B cell (primary cell): ENCODE data around the gene TMEM214. TPM values are rescaled to one million over a fixed set of nuclear protein-coding genes. Genes with fewer than 3 reads are reported as not detected.

Experiments used
- ATAC-seq: fragments of 200-7000 bp; cut with Tn5 transposase; one replicate; pipeline ENCODE4 v1.10.0; 2021; ENCODE audit warnings: low read depth, mild to moderate bottlenecking, moderate number of reproducible peaks, moderate library complexity
- CTCF ChIA-PET: fragments of 350-600 bp; sonication (Branson Sonifier 250); formaldehyde crosslinking; loops from one replicate; lab custom pipeline; 2021; ENCODE audit warnings: antibody characterized with exemption, inconsistent platforms; lab: Charles Lee
- POLR2A ChIA-PET: fragments of 350-600 bp; sonication (Branson Sonifier 250); formaldehyde crosslinking; loops from one replicate; lab custom pipeline; 2021; ENCODE audit warnings: antibody characterized with exemption; lab: Charles Lee
- DNase-seq: peaks from one replicate; pipeline ENCODE4 v3.0.0; 2013
- H2AFZ ChIP-seq: 2 replicates; pipeline ENCODE4 v1.6.1; 2012; ENCODE audit warnings: mild to moderate bottlenecking, low read depth, low read length; ENCODE audit not compliant: insufficient read depth, poor library complexity, severe bottlenecking
- H3K27ac ChIP-seq, 2 donors: 1 replicate in 1 of 2; 2 replicates in 1 of 2; pipeline ENCODE4 v1.5.1; 2012 to 2013; ENCODE audit warnings: low read length in 2 of 2, mild to moderate bottlenecking in 2 of 2, moderate library complexity in 1 of 2
- H3K27me3 ChIP-seq, 4 experiments: fragments of 200-600 bp in 1 of 4; sonication (generic) in 1 of 4; replicated peaks in 1 of 4; 1 replicate in 2 of 4; 2 replicates in 2 of 4; pipeline versions ENCODE4 v1.6.1 to v1.7.0; 2013 to 2016; ENCODE audit warnings: low read length in 3 of 4, mild to moderate bottlenecking in 2 of 4, mixed read lengths in 1 of 4, moderate library complexity in 1 of 4; ENCODE audit not compliant: insufficient read depth in 4 of 4, control insufficient read depth in 3 of 4; ENCODE audit errors: control extremely low read depth in 1 of 4
- H3K36me3 ChIP-seq, 2 experiments: replicated peaks in 1 of 2; 1 replicate in 1 of 2; 2 replicates in 1 of 2; pipeline versions ENCODE4 v1.6.1 to v1.7.1; 2013; ENCODE audit warnings: low read length in 1 of 2; ENCODE audit not compliant: insufficient read depth in 2 of 2, control insufficient read depth in 1 of 2; ENCODE audit errors: control extremely low read depth in 1 of 2, extremely low read depth in 1 of 2
- H3K4me1 ChIP-seq, 2 donors: fragments of 200-600 bp in 1 of 2; sonication (generic) in 1 of 2; 1 replicate in 1 of 2; 2 replicates in 1 of 2; pipeline versions ENCODE4 v1.5.1 to v1.6.1; 2013 to 2017; ENCODE audit warnings: low read length in 2 of 2; ENCODE audit not compliant: control insufficient read depth in 2 of 2, insufficient read depth in 2 of 2
- H3K4me2 ChIP-seq: replicated peaks from 2 replicates; pipeline ENCODE3; 2012; ENCODE audit warnings: mild to moderate bottlenecking, low read depth, low read length; ENCODE audit not compliant: poor library complexity, severe bottlenecking
- H3K4me3 ChIP-seq, 5 experiments: fragments of 200-600 bp in 1 of 5; sonication (generic) in 1 of 5; 1 replicate in 3 of 5; 2 replicates in 2 of 5; pipeline versions ENCODE4 v1.5.1 to v1.7.0; 2011 to 2016; ENCODE audit warnings: low read length in 4 of 5, mild to moderate bottlenecking in 4 of 5, low read depth in 2 of 5, control low read depth in 1 of 5, moderate library complexity in 1 of 5; ENCODE audit not compliant: insufficient read depth in 1 of 5; ENCODE audit errors: control extremely low read depth in 1 of 5, extremely low read depth in 1 of 5
- H3K79me2 ChIP-seq: fragments of 200-600 bp; sonication (generic); one replicate; pipeline ENCODE4 v1.6.0; 2016; ENCODE audit warnings: low read length; ENCODE audit not compliant: control insufficient read depth, insufficient read depth
- H3K9ac ChIP-seq: fragments of 200-600 bp; sonication (generic); 2 replicates; pipeline ENCODE4 v1.6.1; 2017; ENCODE audit warnings: mild to moderate bottlenecking, low read length, moderate library complexity
- H3K9me3 ChIP-seq, 3 donors: one replicate each; pipeline versions ENCODE4 v1.6.1 to v1.7.1; 2013; ENCODE audit warnings: low read length in 2 of 3; ENCODE audit not compliant: control insufficient read depth in 2 of 3, insufficient read depth in 1 of 3; ENCODE audit errors: control extremely low read depth in 1 of 3
- H4K20me1 ChIP-seq: 2 replicates; pipeline ENCODE4 v1.6.0; 2012; ENCODE audit warnings: mild to moderate bottlenecking, low read length; ENCODE audit not compliant: insufficient read depth, control insufficient read depth, poor library complexity, severe bottlenecking
- H3K27ac Mint-ChIP-seq: one replicate; pipeline ENCODE4 v1.8.0; 2021; ENCODE audit warnings: mixed read lengths
- H3K27me3 Mint-ChIP-seq: one replicate; pipeline ENCODE4 v1.8.0; 2021; ENCODE audit warnings: mixed read lengths
- H3K4me1 Mint-ChIP-seq: one replicate; pipeline ENCODE4 v1.8.0; 2021; ENCODE audit warnings: mixed read lengths
- H3K4me3 Mint-ChIP-seq: one replicate; pipeline ENCODE4 v1.8.0; 2021; ENCODE audit warnings: mixed read lengths
- H3K9me3 Mint-ChIP-seq: one replicate; pipeline ENCODE4 v1.8.0; 2022; ENCODE audit warnings: mixed read lengths; ENCODE audit not compliant: insufficient read depth
- CTCF ChIP-seq: fragments of 200-600 bp; IDR thresholded peaks from one replicate; pipeline ENCODE4 v1.8.0; 2022; ENCODE audit warnings: antibody characterized with exemption, mild to moderate bottlenecking
- EZH2 ChIP-seq: IDR thresholded peaks from 2 replicates; pipeline ENCODE4 v1.6.1; 2012; ENCODE audit warnings: borderline replicate concordance, low read depth, mild to moderate bottlenecking, moderate library complexity, low read length; ENCODE audit not compliant: insufficient read depth, poor library complexity, severe bottlenecking
- WGBS: methylation state at CpG from one replicate; pipeline ENCODE4 v1.1.5; 2013; ENCODE audit warnings: missing lambda C conversion rate; ENCODE audit not compliant: insufficient coverage; 5-methylcytosine and 5-hydroxymethylcytosine counted together
- intact Hi-C: fragments of 100-400 bp; cut with micrococcal nuclease; formaldehyde crosslinking; loops from one replicate; pipeline ENCODE4 v1.10.0; 2022
- polyA plus RNA-seq: library from polyadenylated mRNA; depleted of rRNA; stranded (reverse); fragments of >200 nt; gene quantifications from 2 replicates; pipeline ENCODE4 v1.2.3, GENCODE V29; 2012
- total RNA-seq, 2 donors: library from RNA; stranded (reverse); fragments of 120-200 nt in 1 of 2; gene quantifications; 1 replicate in 1 of 2; 2 replicates in 1 of 2; pipeline versions ENCODE4 v1.2.3 to v1.2.4, GENCODE V29; 2013 to 2022

The TMEM214 gene
- total and polyA plus RNA-seq, 2 donors (not counting 1 experiment from before 2014, with no cell fraction given): 80.1 to 91.1 TPM

- Mint-ChIP-seq H3K4me3 (no peak overlapping the region), H3K27me3 (no peaks in the 10 kb centered on the region), H3K9me3 (no peaks in the 10 kb centered on the region), H3K27ac (no peak overlapping the region), H3K4me1 (no peaks in the 10 kb centered on the region)
- no peak overlapping the region for H3K9ac ChIP-seq
- ChIA-PET POLR2A (no interaction called here), CTCF (interaction anchor here (1.2 kb wide), 1 partner anchor 9 kb away, joined by 3 read pairs; no protein-coding TSS in a partner anchor)
- no peak overlapping the region for H3K4me2 ChIP-seq
- no peaks in the 10 kb centered on the region for H3K79me2 ChIP-seq
- H2AFZ ChIP-seq: no peak overlapping the region
- H4K20me1 ChIP-seq: no peaks in the 10 kb centered on the region
- no peaks in the 10 kb centered on the region for H3K4me1 ChIP-seq
- H3K9me3 ChIP-seq: no peaks in the 10 kb centered on the region
- intact Hi-C loops: no loop called here
- H3K27me3 ChIP-seq: no peaks in the 10 kb centered on the region
- WGBS: 99% methylated on average over 14 of the region's 15 CpGs
- no peak overlapping the region for H3K4me3 ChIP-seq
- H3K36me3 ChIP-seq: peaks cover 0 to 26% of the 10 kb centered on the region in 2 experiments
- H3K27ac ChIP-seq: no peak overlapping the region
- no peak for DNase-seq
- ATAC-seq: no peak
- TF ChIP-seq EZH2 (no peak), CTCF (no peak)
Observed at GRCh38 chr2:27059141-27059820, 26.5 kb downstream of the TMEM214 start.

DNA sequence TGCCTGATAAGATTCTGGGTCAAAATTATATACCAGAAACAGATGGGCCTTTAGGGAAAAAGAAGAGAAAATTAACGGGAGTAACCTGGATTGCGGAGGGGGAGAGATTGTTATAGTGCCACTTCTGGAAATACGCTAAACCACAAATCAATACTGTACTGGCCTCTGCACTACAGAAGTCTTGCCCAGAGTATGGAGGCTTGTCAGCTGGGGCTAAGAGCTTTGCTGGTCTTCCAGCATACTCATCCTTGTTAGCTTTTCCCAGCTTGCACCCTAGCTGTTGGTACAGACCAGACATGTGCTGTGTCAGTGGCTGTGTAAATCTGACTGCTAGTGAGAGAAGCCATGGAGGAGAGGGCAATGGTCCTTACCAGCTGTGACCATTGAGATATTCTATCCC lies 27.6 kb downstream of the TMEM214 start:
- no peak for ATAC-seq
- no peak overlapping the region for H2AFZ ChIP-seq
- POLR2A ChIA-PET: no interaction called here
- H3K9ac ChIP-seq: no peak overlapping the region
- H3K27ac ChIP-seq: no peak overlapping the region
- Mint-ChIP-seq H3K4me1 (peaks cover 1% of the 10 kb centered on the region), H3K4me3 (no peak overlapping the region), H3K27ac (no peak overlapping the region), H3K9me3 (no peaks in the 10 kb centered on the region), H3K27me3 (no peaks in the 10 kb centered on the region)
- H3K4me1 ChIP-seq: no peaks in the 10 kb centered on the region
- TF ChIP-seq EZH2 (no peak), CTCF (no peak)
- no peak for DNase-seq
- no peak overlapping the region for H3K4me2 ChIP-seq
- no peaks in the 10 kb centered on the region for H3K79me2 ChIP-seq
- H3K9me3 ChIP-seq: no peaks in the 10 kb centered on the region
- peaks cover 0 to 21% of the 10 kb centered on the region in 2 experiments for H3K36me3 ChIP-seq
- no peaks in the 10 kb centered on the region for H4K20me1 ChIP-seq
- intact Hi-C loops: no loop called here
- WGBS: no CpG with 5 or more reads among the region's 3 CpGs
- no peaks in the 10 kb centered on the region for H3K27me3 ChIP-seq
- no peak overlapping the region for H3K4me3 ChIP-seq
- CTCF ChIA-PET: no interaction called here
